Measurements from ENCODE around the gene MRTFA. TPM values are rescaled to one million over a fixed set of nuclear protein-coding genes. Genes with fewer than 3 reads are reported as not detected.

MRTFA gene
- total RNA-seq, 3 donors from 2014 or later: 32.4 to 45.3 (median 35.0) TPM

DNA sequence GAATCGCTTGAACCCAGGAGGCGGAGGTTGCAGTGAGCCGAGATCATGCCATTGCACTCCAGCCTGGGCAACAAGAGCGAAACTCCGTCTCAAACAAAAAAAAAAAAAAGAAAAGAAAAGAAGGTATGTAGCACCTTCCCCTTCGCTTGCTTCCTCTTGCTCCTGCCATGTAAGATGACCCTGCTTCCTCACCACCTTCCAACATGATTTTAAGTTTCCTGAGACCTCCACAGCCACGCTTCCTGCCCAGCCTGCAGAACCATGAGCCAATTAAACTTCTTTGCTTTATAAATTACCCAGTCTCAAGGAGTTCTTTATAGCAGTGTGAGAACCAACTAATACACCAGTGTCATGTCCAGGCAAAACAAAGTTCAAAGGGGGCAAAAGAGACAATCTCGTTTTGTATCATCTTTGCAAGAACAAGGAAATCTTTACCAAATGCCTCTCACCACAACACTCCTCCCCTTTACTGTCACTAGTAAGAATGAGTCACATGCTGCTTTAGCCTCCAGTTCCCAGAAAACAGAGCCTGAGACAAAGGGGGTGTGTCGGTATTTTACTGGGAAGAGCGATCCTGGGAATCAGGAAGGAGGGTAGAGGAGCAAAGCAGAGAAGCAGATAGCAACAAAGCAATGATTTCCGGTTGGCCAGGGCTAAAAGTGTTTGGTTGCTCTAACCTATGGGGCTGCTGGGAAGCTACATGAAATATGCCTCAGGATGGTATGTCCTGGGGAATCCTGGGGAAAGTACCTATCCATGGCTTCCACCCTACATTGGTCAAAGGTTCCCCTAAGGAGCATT, 32.3 kb upstream of the MRTFA start:
- Histone ChIP-seq H3K36me3 (ENCODE audit: low read depth) (no peaks in the 10 kb centered on the region), H3K4me3 (no peak overlapping the region), H3K4me1 (ENCODE audit: low read depth) (no peaks in the 10 kb centered on the region), H3K9me3 (no peaks in the 10 kb centered on the region)
- TF ChIP-seq, protein P1, sequence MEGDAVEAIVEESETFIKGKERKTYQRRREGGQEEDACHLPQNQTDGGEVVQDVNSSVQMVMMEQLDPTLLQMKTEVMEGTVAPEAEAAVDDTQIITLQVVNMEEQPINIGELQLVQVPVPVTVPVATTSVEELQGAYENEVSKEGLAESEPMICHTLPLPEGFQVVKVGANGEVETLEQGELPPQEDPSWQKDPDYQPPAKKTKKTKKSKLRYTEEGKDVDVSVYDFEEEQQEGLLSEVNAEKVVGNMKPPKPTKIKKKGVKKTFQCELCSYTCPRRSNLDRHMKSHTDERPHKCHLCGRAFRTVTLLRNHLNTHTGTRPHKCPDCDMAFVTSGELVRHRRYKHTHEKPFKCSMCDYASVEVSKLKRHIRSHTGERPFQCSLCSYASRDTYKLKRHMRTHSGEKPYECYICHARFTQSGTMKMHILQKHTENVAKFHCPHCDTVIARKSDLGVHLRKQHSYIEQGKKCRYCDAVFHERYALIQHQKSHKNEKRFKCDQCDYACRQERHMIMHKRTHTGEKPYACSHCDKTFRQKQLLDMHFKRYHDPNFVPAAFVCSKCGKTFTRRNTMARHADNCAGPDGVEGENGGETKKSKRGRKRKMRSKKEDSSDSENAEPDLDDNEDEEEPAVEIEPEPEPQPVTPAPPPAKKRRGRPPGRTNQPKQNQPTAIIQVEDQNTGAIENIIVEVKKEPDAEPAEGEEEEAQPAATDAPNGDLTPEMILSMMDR (IDR thresholded peaks at IDR 0.05): no peak
- DNase-seq (no peak), ATAC-seq (peak; percentile 89)
- intact Hi-C loops (cut with DNase I, micrococcal nuclease): no loop called here

DNA sequence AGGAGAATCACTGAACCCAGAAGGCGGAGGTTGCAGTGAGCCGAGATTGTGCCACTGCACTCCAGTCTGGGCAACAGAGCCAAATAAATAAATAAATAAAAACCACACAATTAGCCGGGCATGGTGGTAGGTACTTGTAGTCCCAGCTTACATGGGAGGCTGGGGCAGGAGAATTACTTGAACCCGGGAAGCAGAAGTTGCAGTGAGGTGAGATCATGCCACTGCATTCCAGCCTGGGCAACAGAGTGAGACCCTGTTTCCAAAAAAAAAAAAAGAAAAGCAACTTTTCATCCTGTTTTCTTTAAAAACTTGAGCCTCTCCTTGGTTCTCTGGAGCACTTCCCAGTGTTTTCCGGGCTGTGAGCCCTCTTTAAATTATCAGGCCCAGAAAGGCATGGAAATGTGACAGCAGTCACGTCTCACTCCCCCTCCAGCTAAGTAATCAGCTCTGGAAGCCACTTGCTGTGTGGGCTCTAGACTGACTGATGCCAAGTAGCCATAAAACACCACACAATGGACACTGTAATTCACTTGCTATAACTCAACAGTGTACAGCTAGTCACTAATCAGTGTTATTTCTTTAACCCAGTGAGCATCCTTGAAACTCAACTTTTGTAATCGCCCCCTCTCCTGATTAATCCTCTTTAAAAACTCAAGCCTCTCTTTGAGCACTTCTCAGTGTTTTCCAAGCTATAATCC, 29.8 kb upstream of the MRTFA start:
- intact Hi-C loops (cut with DNase I, micrococcal nuclease): no loop called here
- Histone ChIP-seq H3K4me1 (ENCODE audit: low read depth) (no peaks in the 10 kb centered on the region), H3K4me3 (no peak overlapping the region), H3K9me3 (no peaks in the 10 kb centered on the region), H3K36me3 (ENCODE audit: low read depth) (no peaks in the 10 kb centered on the region)
- ATAC-seq (no peak), DNase-seq (peak in 1 of 3 donors; percentile 34)
- TF ChIP-seq, protein P1 (IDR thresholded peaks at IDR 0.05): no peak

DNA sequence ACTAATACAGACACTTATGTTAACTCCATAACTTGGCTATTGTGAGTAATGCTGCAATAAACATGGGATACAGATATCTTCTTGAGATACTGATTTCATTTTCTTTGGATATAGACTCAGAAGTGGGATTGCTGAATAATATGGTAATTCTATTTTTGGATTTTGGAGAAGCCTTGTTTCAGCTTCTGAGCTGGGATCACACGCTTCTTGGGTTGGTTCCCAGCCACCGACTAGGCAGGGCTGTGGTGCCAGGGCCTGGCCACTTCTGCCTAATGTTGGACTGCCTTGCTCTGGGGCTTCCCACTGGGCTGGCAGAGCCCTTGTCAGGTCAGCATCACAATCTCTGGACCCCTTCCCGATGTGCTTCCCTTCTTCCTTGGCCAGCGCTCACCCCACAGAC, 28.8 kb upstream of the MRTFA start:
- no peaks in the 10 kb centered on the region for H3K9me3 ChIP-seq
- no peak overlapping the region for H3K4me3 ChIP-seq
- H3K36me3 ChIP-seq (ENCODE audit: low read depth): no peaks in the 10 kb centered on the region
- ATAC-seq: no peak
- no peaks in the 10 kb centered on the region for H3K4me1 ChIP-seq (ENCODE audit: low read depth)
- TF ChIP-seq, protein P1 (IDR thresholded peaks at IDR 0.05): no peak
- intact Hi-C loops (cut with DNase I, micrococcal nuclease): no loop called here
- no peak for DNase-seq

DNA sequence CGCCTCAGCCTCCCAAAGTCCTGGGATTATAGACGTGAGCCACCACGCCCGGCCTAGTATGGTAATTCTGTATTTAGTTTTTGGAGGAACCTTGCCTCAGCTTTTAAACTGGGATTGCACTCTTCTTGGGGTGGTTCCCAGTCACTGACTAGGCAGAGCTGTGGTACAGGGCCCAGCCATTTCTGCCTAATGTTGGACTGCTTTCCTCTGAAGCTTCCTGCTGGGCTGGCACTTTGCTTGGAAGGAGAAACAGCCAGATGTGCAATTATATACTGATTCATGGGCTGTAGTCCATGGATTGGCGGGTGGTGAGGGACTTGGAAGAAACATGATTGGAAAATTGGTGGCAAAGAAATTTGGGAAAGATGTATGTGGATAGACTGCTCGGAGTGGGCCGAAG, 25.2 kb upstream of the MRTFA start:
- ATAC-seq: no peak
- no peaks in the 10 kb centered on the region for H3K36me3 ChIP-seq (ENCODE audit: low read depth)
- DNase-seq: no peak

DNA sequence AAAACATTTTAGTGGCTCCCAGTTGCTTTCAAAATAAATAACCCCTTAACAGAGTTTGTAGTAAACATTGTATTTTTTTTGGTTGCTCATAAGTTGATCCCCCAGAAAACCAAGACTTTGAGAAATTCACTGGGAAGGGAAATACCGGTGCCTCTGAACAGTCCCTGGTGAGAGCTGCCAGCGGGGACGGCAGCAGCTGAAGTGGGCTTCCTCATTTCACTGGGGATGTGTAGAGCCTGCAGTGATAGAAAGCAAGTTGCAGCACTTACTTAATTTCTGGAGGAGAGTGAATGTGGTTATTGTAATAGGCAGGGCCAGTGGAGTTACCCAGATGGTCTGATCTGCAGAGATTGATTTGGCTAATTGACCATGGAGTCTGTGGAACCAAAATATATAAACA, 24.2 kb upstream of the MRTFA start:
- H3K4me1 ChIP-seq (ENCODE audit: low read depth): no peaks in the 10 kb centered on the region
- no peak for ATAC-seq
- TF ChIP-seq, protein P1 (IDR thresholded peaks at IDR 0.05): no peak

More for the DNA sequence above, 25.2 kb upstream of the MRTFA start:
- H3K9me3 ChIP-seq: no peaks in the 10 kb centered on the region
- H3K4me1 ChIP-seq (ENCODE audit: low read depth): no peaks in the 10 kb centered on the region
- intact Hi-C loops (cut with DNase I, micrococcal nuclease): no loop called here
- H3K4me3 ChIP-seq: no peak overlapping the region
- TF ChIP-seq, protein P1 (IDR thresholded peaks at IDR 0.05): no peak

More for the DNA sequence above, 24.2 kb upstream of the MRTFA start:
- no peaks in the 10 kb centered on the region for H3K9me3 ChIP-seq
- no peak overlapping the region for H3K4me3 ChIP-seq
- H3K36me3 ChIP-seq (ENCODE audit: low read depth): no peaks in the 10 kb centered on the region
- intact Hi-C loops (cut with DNase I, micrococcal nuclease): no loop called here
- no peak for DNase-seq

Data from mucosa of descending colon (tissue), 3 donors.